HG03457 (cell line): ENCODE data around the gene SDE2.
A peak's percentile ranks its signal among the peaks of the same experiment; 100 is the strongest.
"Not testable (repeated sequence)": the region's sequence is repeated elsewhere in the genome, so short reads cannot be mapped to it uniquely, and the experiment has no call there.

Experiments used
- ATAC-seq: cut with Tn5 transposase; IDR thresholded peaks from one replicate; pipeline ENCODE4 v1.9.1; 2021; ENCODE audit warnings: moderate number of reproducible peaks; ENCODE audit not compliant: unreplicated experiment

SDE2 gene

DNA sequence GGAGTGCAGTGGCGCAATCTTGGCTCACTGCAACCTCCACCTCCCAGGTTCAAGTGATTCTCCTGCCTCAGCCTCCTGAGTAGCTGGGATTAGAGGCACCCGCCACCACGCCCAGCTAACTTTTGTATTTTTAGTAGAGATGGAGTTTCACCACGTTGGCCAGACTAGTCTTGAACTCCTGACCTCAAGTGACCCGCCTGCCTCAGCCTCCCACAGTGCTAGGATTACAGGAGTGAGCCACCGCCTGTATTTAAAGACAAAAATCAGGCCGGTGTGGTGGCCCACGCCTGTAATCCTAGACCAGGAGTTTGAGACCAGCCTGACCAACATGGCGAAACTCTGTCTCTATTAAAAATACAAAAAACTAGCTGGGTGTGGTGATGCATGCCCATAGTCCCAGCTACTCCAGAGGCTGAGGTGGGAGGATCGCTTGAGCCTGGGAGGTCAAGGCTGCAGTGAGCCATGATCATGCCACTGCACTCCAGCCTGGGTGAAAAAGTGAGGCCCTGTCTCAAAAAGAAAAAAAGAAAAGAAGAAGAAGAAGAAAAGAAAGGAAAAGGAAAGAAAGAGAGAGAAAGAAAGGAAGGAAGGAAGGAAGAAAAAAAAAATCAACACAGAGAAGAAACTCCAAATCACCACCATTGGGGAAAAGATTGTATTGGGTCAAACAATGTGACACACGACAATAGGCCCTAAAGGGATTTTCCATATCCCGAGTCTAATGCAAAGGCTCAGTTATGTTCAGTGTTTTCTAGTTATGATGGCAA lies 8.2 kb upstream of the SDE2 start:
- not testable (repeated sequence) for ATAC-seq

DNA sequence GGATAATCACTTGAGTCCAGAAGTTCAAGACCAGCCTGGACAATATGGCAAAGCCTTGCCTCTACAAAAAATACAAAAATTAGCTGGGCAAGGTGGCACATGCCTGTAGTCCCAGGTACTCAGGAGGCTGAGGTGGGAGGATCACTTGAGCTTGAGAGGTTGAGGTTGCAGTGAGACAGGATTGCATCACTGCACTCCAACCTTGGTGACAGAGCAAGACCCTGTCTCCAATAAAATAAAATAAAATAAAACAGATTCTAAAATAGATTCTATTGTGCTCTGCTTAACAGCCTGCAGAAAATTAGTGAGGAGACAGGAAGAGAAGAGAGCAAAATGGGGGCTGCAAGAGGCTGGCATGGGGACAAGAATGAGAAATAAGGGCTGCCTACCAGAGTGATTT lies 7.5 kb upstream of the SDE2 start:
- no peak for ATAC-seq

DNA sequence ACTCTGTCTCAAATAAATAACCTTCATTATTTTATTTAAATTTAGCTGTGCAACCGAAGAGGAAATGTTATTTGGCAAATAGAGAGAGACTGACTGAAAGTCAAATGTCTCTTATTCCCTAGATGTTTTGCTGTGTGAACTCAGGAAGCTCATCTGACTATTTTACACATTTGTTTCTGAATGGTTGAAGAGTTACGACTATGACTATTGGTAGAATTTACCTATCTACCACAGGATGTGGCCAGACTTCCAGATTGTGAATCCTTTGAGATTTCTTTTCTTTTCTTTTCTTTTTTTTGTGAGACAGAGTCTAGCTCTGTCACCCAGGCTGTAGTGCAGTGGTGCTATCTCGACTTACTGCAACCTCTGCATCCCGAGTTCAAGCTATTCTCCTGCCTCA lies 5.3 kb upstream of the SDE2 start:
- no peak for ATAC-seq

DNA sequence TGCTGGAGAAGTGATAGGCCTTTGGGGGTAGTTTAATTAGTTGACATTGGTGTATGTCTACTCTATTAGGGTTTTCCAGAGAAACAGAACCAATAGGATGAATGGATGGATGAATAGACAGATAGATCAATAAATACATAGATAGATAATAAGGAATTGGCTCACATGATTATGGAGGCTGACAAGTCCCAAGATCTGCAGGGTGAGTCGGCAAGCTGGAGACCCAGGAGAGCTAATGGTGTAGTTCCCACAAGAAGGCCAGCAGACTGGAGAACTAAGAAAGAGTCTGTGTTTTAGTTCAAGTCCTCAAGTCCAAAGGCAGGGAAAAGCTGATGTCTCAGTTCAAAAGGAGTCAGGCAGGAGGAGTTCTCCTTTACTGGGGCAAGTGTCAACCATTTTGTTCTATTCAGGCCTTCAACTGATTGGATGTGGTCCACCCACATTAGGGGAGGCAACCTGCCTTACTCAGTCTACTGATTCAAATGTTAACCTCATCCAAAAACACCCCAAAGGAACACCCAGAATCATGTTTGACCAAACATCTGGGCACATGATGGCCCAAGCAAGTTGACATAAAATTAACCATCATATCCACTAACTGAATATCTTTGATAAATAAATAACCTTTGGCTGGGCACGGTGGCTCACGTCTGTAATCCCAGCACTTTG lies 4.5 kb upstream of the SDE2 start:
- no peak for ATAC-seq

GRCh38 chr1:226002667-226003501 lies 3.7 kb upstream of the SDE2 start:
- no peak for ATAC-seq

GRCh38 chr1:226001963-226002666 lies 3.0 kb upstream of the SDE2 start:
- peak; percentile 19 for ATAC-seq

DNA sequence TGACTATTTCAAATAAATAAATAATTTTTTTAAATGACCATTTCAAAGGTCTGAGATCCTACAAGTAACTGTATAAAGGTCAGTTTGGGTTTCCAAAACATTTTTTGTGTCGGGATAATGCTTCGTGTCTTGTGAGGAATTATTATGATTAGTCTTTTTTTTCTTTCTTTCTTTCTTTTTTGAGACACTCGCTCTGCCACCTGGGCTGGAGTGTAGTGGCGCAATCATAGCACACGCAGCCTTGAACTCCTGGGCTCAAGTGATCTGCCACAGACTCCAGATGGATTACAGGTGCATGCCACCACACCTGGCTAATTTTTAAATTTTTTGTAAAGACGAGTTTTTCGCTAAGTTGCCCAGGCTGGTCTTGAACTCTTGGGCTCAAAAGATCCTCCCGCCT lies 1.9 kb upstream of the SDE2 start:
- ATAC-seq = no peak

GRCh38 chr1:226000493-226001081 lies 1.4 kb upstream of the SDE2 start:
- ATAC-seq = not testable (repeated sequence)

- peak; percentile 24 for ATAC-seq
Measured at GRCh38 chr1:225999912-226000337, 782 bp upstream of the SDE2 start.

- no peak for ATAC-seq
Measured at GRCh38 chr1:225998560-225999226, 450 bp downstream of the SDE2 start.

GRCh38 chr1:225996946-225997545 lies 2.1 kb downstream of the SDE2 start:
- ATAC-seq = no peak

GRCh38 chr1:225995919-225996864 lies 3.0 kb downstream of the SDE2 start:
- ATAC-seq = no peak

- no peak for ATAC-seq
Measured at GRCh38 chr1:225990705-225991464, 8.3 kb downstream of the SDE2 start.

- ATAC-seq = no peak
Measured at GRCh38 chr1:225987491-225988316, 11.4 kb downstream of the SDE2 start.

- no peak for ATAC-seq
Measured at GRCh38 chr1:225981714-225982113, 17.4 kb downstream of the SDE2 start.

- no peak for ATAC-seq
Measured at GRCh38 chr1:225980005-225980836, 18.9 kb downstream of the SDE2 start.
